Tibial artery (tissue), 4 donors: Measurements from ENCODE around the gene CMSS1.

Experiments used
- DNase-seq, 2 donors: peaks; one replicate each; pipeline ENCODE4 v3.0.0-alpha.2; 2019
- H3K27ac ChIP-seq, 2 donors: fragments of 200-600 bp; sonication (generic) in 1 of 2; 1 replicate in 1 of 2; 2 replicates in 1 of 2; pipeline ENCODE4 v1.5.1; 2018 to 2019; ENCODE audit warnings: mild to moderate bottlenecking in 1 of 2
- H3K27me3 ChIP-seq, 2 donors: fragments of 200-600 bp; sonication (generic) in 1 of 2; one replicate each; pipeline versions ENCODE4 v1.5.1 to v1.6.0; 2016 to 2019
- H3K36me3 ChIP-seq, 3 donors: fragments of 200-600 bp; sonication (generic) in 2 of 3; one replicate each; pipeline ENCODE4 v1.5.1; 2016 to 2019; ENCODE audit warnings: mild to moderate bottlenecking in 2 of 3
- H3K4me1 ChIP-seq, 4 donors: fragments of 200-600 bp; sonication (generic) in 2 of 4; 1 replicate in 3 of 4; 2 replicates in 1 of 4; pipeline ENCODE4 v1.5.1; 2016 to 2019
- H3K4me3 ChIP-seq, 2 donors: fragments of 200-600 bp; sonication (generic) in 1 of 2; 1 replicate in 1 of 2; 2 replicates in 1 of 2; pipeline ENCODE4 v1.5.1; 2018 to 2019; ENCODE audit warnings: mild to moderate bottlenecking in 2 of 2
- H3K9me3 ChIP-seq, 3 donors: fragments of 200-600 bp; sonication (generic) in 1 of 3; one replicate each; pipeline ENCODE4 v1.5.1; 2016 to 2019
- CTCF ChIP-seq, 2 experiments: fragments of 200-600 bp in 1 of 2; fragments of 450-650 bp in 1 of 2; IDR thresholded peaks; one replicate each; pipeline ENCODE4 v1.5.1; 2017 to 2019; ENCODE audit warnings: antibody characterized with exemption in 2 of 2, mild to moderate bottlenecking in 1 of 2, moderate library complexity in 1 of 2
- intact Hi-C: fragments of 100-400 bp; cut with DNase I; formaldehyde crosslinking; loops from one replicate; pipeline ENCODE4 v1.15.0; 2023; ENCODE audit warnings: low total_unique reads

CMSS1 gene

GRCh38 chr3:100060685-100061484, 243.2 kb downstream of the CMSS1 start:
- H3K36me3 ChIP-seq, result no peaks in the 10 kb centered on the region
- H3K4me3 ChIP-seq, result no peak overlapping the region
- no peaks in the 10 kb centered on the region for H3K9me3 ChIP-seq
- H3K4me1 ChIP-seq, result peaks cover 0 to 59% (median 18%) of the 10 kb centered on the region in 4 donors
- no peak for DNase-seq
- H3K27ac ChIP-seq, result no peak overlapping the region
- intact Hi-C loops, result loop anchor here (10.0 kb wide), 1 partner anchor 194 kb away; no protein-coding TSS in a partner anchor
- no peak for TF ChIP-seq CTCF (IDR thresholded peaks at IDR 0.05)
- no peaks in the 10 kb centered on the region for H3K27me3 ChIP-seq

- H3K9me3 ChIP-seq, result no peaks in the 10 kb centered on the region
- TF ChIP-seq CTCF (IDR thresholded peaks at IDR 0.05), result no peak
- intact Hi-C loops, result loop anchor here (10.0 kb wide), 1 partner anchor 192 kb away; no protein-coding TSS in a partner anchor
Measured at GRCh38 chr3:100062665-100063064, 245.0 kb downstream of the CMSS1 start.

GRCh38 chr3:100063929-100064461, 246.3 kb downstream of the CMSS1 start:
- H3K4me1 ChIP-seq, result peaks cover 0 to 42% (median 17%) of the 10 kb centered on the region in 4 donors
- no peaks in the 10 kb centered on the region for H3K27me3 ChIP-seq
- peak overlapping the region; percentile 10 to 14 for H3K27ac ChIP-seq
- H3K36me3 ChIP-seq, result no peaks in the 10 kb centered on the region
- no peaks in the 10 kb centered on the region for H3K9me3 ChIP-seq
- TF ChIP-seq CTCF (IDR thresholded peaks at IDR 0.05), result no peak
- H3K4me3 ChIP-seq, result no peak overlapping the region
- intact Hi-C loops, result loop anchor here (10.0 kb wide), 1 partner anchor 191 kb away; no protein-coding TSS in a partner anchor
- no peak for DNase-seq

More at GRCh38 chr3:100062665-100063064, 245.0 kb downstream of the CMSS1 start:
- Histone ChIP-seq H3K36me3 (no peaks in the 10 kb centered on the region), H3K4me1 (peaks cover 0 to 51% (median 18%) of the 10 kb centered on the region in 4 donors), H3K27ac (no peak overlapping the region), H3K27me3 (no peaks in the 10 kb centered on the region), H3K4me3 (no peak overlapping the region)
- no peak for DNase-seq

- peaks cover 0 to 61% (median 14%) of the 10 kb centered on the region in 4 donors for H3K4me1 ChIP-seq
- H3K27ac ChIP-seq, result no peak overlapping the region
- H3K27me3 ChIP-seq, result no peaks in the 10 kb centered on the region
- no peak for TF ChIP-seq CTCF (IDR thresholded peaks at IDR 0.05)
- H3K36me3 ChIP-seq, result no peaks in the 10 kb centered on the region
- no peak for DNase-seq
- intact Hi-C loops, result loop anchor here (10.0 kb wide), 1 partner anchor 187 kb away; no protein-coding TSS in a partner anchor
- H3K9me3 ChIP-seq, result no peaks in the 10 kb centered on the region
- H3K4me3 ChIP-seq, result no peak overlapping the region
Measured at GRCh38 chr3:100067589-100067988, 249.9 kb downstream of the CMSS1 start.

- no peak overlapping the region for H3K4me3 ChIP-seq
- no peaks in the 10 kb centered on the region for H3K27me3 ChIP-seq
- peaks cover 0 to 61% (median 16%) of the 10 kb centered on the region in 4 donors for H3K4me1 ChIP-seq
- peak; percentile 73 to 82 for TF ChIP-seq CTCF (IDR thresholded peaks at IDR 0.05)
- intact Hi-C loops, result loop anchor here (10.0 kb wide), 1 partner anchor 186 kb away; no protein-coding TSS in a partner anchor
- no peaks in the 10 kb centered on the region for H3K9me3 ChIP-seq
- H3K36me3 ChIP-seq, result no peaks in the 10 kb centered on the region
- peak; percentile 86 to 91 for DNase-seq
- H3K27ac ChIP-seq, result peak overlapping the region; percentile 64 to 79
Measured at GRCh38 chr3:100068826-100069225, 251.2 kb downstream of the CMSS1 start.
